HG03378 (cell line): ENCODE measurements around the gene IQCK.
"Not testable (repeated sequence)": the region's sequence is repeated elsewhere in the genome, so short reads cannot be mapped to it uniquely, and the experiment has no call there.

Source experiments
- ATAC-seq: cut with Tn5 transposase; IDR thresholded peaks from one replicate; pipeline ENCODE4 v1.9.1; 2021; ENCODE audit warnings: mild to moderate bottlenecking, moderate library complexity; ENCODE audit not compliant: unreplicated experiment

IQCK gene

DNA sequence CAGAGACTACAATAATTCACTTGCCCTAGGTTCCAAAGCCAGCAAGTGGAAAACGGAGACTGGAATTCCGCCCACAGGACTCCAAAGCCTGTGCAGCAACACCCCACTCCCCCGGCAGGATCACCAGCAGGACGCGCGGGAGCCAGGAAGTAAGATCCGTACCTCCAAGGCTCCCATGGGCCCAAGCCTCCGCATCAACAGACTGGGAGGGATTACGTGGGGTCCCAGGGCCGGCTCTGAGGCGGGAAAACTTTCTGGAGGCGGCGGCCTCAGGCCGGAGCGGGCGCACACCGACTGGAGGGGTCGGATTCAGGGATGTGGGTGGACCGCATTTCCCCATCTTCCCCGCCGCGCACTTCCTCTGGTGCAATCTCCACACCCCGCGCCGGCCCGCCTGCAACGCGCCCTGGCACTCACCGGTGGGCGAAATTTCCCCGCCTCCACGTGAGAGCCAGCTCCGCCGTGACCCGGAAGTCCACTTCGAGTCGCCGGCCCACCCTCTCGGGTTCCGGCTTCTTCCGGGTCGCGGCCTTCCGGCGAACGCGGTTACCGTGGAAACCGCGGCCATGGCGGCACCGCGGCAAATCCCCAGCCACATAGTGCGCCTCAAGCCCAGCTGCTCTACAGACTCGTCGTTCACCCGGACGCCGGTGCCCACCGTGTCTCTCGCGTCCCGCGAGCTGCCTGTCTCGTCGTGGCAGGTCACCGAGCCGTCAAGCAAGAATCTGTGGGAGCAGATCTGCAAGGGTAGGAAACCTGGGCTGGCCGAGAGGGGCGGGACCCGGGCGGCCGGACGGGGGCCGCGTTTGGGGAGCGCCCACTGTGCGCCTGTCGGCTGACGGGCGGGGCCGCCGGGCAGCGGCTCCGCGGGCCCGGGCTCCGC, at the start of gene IQCK, which contains the start of gene KNOP1:
Gene IQCK (plus strand): TSS at position 531 of the 883 bp plus-strand sequence. CDS start 36 bp downstream, at position 567.
Gene KNOP1 (minus strand): TSS at position 487 of the 883 bp plus-strand sequence. CDS start 3,192 bp downstream, outside the sequence.
- peak; percentile 72 for ATAC-seq

DNA sequence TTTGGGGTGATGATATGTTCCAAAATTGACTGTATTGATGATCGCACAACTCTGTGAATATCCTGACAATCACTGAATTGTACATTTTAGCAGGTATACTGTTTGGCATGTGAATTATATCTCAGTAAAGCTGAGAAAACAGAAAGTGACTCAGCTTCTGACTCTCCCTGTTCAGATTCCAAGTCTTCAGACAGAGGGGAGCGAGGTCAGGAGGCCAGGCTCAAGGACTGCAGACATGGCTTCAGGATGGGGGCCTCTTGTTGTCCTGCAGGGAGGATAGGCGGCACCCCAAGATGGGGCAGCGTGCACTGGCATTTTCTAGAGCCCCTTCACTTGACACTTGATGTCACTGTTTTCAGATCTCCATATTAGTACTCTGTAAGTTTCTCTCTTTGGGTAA, 45.7 kb upstream of the IQCK start:
- ATAC-seq = no peak

DNA sequence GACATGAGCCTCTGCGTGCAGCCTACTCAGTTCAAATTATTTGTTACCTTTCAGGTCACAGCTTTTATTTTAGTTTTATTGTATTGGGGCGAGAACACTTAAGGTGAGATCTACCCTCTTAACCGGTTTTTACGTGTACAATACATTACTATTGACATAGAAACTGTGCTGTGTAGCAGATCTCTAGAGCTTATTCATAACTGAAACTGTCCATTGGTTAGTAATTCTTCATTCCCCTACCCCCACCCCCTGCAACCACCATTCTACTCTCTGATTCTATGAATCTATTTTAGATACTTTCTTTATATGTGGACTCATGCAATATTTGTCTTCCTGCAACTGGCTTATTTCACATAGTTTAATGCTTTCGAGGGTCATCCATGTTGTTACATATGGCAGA, 43.6 kb upstream of the IQCK start:
- ATAC-seq = no peak

DNA sequence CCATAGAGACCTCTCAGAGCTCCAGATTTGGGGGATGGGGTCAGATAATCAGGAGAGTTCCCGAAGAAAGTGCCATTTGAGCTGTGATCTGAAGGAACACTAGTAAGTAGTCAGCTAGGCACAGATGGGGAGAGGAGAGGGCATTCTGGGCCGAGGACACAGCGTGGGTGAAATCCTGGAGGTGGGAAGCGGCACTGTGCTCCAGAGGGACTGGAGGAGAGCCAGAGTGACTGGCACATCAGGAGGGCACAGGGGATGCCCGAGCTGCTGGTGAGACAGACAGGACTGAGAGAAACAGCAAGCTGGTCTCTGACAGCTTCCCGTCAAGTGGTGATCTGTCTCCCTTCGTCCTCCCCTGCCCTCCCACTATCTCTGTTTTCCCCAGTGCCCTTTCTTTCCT, 40.7 kb upstream of the IQCK start:
- ATAC-seq = no peak

- ATAC-seq = no peak
Measured at GRCh38 chr16:19678804-19679203, 39.3 kb upstream of the IQCK start.

DNA sequence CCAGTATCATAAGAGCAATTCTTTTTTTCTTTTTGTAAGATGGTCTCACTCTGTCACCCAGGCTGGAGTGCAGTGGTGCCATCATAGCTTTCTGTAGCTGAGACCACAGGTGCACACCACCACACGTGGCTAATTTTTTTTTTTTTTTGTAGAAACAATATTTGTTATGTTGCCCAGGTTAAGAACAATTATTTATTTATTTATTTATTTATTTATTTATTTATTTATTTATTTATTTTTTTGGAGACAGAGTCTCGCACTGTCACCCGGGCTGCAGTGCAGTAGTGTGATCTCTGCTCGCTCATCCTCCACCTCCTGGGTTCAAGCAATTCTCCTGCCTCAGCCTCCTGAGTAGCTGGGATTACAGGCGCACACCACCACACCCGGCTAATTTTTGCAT, 38.8 kb upstream of the IQCK start:
- ATAC-seq = not testable (repeated sequence)

DNA sequence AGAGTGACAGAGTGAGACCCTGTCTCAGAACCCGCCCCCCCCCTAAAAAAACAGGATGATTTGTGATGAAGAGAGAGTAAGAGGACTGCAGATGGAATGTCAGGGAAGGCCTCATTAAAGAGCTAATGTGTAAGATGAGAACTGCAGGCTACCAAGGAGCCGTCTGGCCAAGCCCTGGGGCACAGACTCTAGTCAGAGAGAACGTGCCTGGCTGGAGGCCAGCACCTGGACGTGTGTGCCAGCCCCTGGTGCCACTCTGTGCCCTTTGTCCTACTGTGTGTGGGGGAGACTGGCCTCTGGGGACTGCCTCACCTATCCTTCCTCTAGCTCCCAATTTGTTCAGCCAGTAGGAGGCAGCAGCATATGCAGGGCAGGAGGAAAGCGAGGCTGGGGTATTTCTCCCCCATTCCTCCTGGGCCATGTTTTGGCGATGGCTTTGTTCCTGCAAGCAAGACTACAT, 37.2 kb upstream of the IQCK start:
- no peak for ATAC-seq

- ATAC-seq = no peak
Measured at GRCh38 chr16:19681637-19682036, 36.4 kb upstream of the IQCK start.

DNA sequence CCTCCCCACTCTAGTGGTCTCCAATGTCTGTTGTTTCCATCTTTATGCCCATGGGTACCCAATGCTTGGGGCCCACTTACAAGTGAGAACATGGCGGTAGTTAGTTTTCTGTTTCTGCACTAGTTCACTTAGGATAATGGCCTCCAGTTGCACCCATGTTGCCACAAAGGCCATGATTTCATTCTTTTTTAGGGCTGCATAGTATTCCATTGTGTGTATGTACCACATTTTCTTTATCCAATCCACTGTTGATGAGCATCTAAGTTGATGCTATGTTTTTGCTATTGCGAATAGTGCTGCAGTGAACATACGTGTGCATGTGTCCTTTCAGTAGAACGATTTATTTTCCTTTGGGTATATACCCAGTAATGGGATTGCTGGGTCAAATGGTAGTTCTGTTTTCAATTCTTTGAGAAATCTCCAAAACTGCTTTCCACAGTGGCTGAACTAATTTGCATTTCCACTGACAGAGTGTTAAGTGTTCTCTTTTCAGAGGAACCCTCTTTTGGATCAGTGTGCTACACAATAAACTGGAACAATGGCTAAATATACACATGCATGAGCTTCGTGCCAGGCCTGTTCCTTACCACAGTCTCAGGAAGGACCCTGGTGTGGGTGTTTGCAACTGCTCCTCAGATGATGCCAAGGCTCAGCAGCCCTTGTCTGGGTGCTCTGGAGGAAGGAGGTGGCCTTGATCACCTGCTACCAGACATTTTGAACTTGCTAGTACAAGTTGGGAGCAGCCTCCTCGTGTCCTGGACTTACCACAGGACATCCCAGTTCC, 34.4 kb upstream of the IQCK start:
- ATAC-seq = no peak

GRCh38 chr16:19685176-19685575, 32.9 kb upstream of the IQCK start:
- no peak for ATAC-seq

DNA sequence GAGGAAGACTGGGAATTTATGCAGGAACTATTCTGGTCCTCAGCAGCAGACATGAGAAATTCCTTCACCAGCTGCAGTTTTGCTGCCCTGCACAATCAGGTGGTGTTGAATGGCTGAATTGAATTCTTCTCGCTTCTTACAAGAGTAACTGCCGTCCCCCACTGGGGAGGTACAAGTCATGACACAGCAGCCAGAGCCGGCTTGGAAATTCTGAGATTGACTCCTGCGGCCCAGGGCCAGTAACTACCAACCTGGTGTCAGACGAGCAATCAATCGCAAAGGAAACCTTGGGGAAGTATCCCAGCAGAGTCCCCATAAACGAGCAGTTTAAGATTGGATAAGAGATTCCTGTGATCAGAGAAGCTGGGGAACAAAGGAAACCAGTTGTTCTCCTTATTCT, 30.8 kb upstream of the IQCK start:
- no peak for ATAC-seq

DNA sequence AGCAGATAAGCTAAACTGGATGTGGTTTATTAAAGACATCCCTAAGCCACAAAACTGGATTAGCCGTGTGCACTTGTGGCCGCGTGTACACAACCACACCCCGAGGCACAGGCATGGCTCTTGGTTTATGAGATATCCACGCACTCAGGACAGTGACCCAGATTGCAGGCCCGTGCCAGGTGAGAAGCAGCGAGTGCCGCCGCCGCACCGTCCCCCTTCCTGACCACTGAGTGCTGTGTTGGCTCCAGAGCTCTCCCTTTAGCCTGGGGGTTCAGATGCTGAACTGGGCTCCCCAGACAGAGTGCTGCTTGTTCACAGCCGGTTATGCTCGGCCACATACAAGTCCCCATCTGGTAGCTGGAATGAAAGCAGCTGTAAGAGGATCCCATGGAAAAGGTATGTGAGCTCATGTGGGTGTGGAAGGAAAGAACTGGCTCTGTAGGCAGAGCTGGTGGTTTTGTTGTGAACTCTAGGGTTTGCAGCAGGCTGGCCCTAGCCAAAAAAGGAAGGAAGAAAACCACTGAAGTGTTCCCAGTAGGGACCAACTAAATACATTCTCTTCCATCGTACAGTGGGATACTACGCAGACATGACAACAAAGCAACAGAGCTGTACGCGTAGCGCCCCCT, 29.6 kb upstream of the IQCK start:
- no peak for ATAC-seq

GRCh38 chr16:19689342-19689741, 28.7 kb upstream of the IQCK start:
- no peak for ATAC-seq

DNA sequence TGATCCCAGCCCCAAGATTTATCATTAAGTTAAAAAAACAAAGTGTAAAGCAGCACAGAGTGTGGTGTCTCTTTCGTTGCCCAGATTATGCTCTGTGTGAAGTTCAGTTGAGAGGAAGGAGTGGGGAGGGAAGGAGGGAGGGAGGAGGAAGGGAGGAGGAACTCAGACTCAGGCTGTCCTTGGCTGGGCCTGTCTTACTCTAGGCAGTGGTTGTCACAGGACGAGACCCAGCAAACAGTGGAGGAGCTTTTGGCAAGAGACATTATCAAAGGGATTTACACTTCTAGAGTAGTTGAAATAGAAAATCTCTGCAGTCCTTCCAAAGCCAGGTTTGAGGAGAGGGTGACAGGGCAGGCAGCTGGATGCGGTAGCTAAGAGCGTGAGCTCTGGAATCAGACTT, 27.9 kb upstream of the IQCK start:
- no peak for ATAC-seq

DNA sequence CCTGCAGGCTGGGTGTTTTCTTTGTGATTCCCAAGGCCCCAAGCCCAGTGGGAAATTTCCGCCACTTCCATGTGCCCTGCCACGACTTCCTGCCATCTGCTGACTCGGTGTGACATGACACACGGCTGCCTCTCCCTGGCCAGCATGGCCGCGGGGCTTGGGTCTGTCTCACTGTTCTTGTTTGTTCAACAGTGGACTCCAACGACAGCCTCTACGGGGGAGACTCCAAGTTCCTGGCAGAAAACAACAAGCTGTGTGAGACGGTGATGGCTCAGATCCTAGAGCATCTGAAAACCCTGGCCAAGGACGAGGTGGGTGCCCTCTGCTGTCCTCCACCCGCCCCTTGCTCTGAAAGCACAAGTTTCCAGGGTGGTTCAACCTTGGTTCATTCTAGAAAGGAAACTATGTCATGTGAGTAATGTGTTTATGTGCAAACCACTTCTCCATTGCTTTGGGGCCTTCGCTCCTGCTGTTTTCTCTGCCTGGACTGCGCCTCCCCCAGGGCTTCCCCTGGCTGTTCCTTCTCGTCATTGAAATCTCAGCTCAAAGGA, 26.8 kb upstream of the IQCK start:
- ATAC-seq = no peak

- ATAC-seq = no peak
Measured at GRCh38 chr16:19694989-19695388, 23.1 kb upstream of the IQCK start.

DNA sequence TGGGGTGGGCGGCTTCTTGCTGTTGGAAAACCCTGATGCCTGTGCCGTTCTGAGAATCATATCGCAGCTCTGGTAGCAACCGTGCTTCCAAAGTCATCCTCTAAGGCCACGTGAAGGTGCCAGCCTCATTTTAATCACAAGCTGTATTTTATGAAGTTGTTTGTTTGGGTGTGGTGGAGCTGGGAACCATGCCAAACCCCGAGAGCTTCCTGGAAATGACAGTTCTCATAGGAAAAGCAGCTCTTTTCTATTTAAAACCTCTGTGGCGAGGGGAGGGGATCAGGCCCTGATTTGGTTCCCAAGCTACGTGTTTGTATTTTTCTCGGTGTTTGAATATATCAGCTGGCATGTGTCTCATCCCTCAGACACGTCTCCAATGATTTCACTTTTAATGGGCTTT, 21.7 kb upstream of the IQCK start:
- ATAC-seq = no peak

GRCh38 chr16:19696961-19697360, 21.1 kb upstream of the IQCK start:
- no peak for ATAC-seq

- no peak for ATAC-seq
Measured at GRCh38 chr16:19697756-19698318, 20.2 kb upstream of the IQCK start.
